ENCODE data around the gene ACSM3. TPM values are rescaled to one million over a fixed set of nuclear protein-coding genes. Genes with fewer than 3 reads are reported as not detected.

ACSM3 gene
- total RNA-seq, 2 experiments from 2014 or later: 4.1 to 4.8 TPM

Other genes with a start within 250 kb of the ACSM3 start
- not detected for gene ACSM2B, start 187.6 kb upstream of the ACSM3 start, total RNA-seq
- under 1 TPM; 0.20 to 0.23 TPM for gene ACSM1, start 66.3 kb upstream of the ACSM3 start, total RNA-seq
- 10 to 100 TPM; 42.9 to 43.1 TPM for gene THUMPD1, start 22.2 kb upstream of the ACSM3 start, total RNA-seq
- gene ERI2, start 42.5 kb downstream of the ACSM3 start, total RNA-seq: 10 to 100 TPM; 12.5 to 17.3 TPM
- gene REXO5, start 42.5 kb downstream of the ACSM3 start, total RNA-seq: 10 to 100 TPM in 1 of 2 experiments, 1 to 10 TPM in 1; 9.8 to 11.0 TPM
- 10 to 100 TPM in 1 of 2 experiments, 1 to 10 TPM in 1; 9.9 to 10.8 TPM for gene DCUN1D3, start 136.3 kb downstream of the ACSM3 start, total RNA-seq
- gene LYRM1, start 136.8 kb downstream of the ACSM3 start, total RNA-seq: 10 to 100 TPM; 21.7 to 26.7 TPM

Measured in activated CD4-positive, alpha-beta T cell treated with anti-CD3 and anti-CD28 coated beads, Interleukin-2, amount 10 ng/mL, durations not matched to agents 7 days and 5 days (primary cell).